ENCODE results near the gene SEMA6B.
"Not testable (repeated sequence)": the region's sequence is repeated elsewhere in the genome, so short reads cannot be mapped to it uniquely, and the experiment has no call there.

DNA sequence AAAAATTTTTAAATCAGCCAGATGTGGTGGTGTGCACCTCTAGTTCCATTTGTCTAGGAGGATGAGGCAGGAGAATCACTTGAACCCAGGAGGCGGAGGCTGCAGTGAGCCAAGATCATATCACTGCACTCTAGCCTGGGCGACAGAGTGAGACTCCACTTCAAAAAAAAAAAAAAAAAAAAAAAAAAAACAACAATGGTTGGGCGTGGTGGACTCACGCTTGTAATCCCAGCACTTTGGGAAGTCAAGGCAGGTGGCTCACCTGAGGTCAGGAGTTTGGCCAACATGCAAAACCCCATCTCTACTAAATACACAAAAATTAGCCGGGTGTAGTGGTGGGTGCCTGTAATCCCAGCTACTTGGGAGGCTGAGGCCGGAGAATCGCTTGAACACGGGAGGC lies 32.1 kb downstream of the SEMA6B start:
- TF ChIP-seq, protein P1, sequence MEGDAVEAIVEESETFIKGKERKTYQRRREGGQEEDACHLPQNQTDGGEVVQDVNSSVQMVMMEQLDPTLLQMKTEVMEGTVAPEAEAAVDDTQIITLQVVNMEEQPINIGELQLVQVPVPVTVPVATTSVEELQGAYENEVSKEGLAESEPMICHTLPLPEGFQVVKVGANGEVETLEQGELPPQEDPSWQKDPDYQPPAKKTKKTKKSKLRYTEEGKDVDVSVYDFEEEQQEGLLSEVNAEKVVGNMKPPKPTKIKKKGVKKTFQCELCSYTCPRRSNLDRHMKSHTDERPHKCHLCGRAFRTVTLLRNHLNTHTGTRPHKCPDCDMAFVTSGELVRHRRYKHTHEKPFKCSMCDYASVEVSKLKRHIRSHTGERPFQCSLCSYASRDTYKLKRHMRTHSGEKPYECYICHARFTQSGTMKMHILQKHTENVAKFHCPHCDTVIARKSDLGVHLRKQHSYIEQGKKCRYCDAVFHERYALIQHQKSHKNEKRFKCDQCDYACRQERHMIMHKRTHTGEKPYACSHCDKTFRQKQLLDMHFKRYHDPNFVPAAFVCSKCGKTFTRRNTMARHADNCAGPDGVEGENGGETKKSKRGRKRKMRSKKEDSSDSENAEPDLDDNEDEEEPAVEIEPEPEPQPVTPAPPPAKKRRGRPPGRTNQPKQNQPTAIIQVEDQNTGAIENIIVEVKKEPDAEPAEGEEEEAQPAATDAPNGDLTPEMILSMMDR (IDR thresholded peaks at IDR 0.05) = not testable (repeated sequence)
- TF ChIP-seq EP300, POLR2AphosphoS5, POLR2A (IDR thresholded peaks at IDR 0.05): not testable (repeated sequence)

Measured in stomach (tissue), 4 donors.